Astrocyte (in vitro differentiated cells and primary cell): ENCODE measurements around the gene PJA2. TPM values are rescaled to one million over a fixed set of nuclear protein-coding genes. Genes with fewer than 3 reads are reported as not detected.

Source experiments
- DNase-seq: peaks from one replicate; pipeline ENCODE4 v3.0.0-alpha.2; 2010; ENCODE audit warnings: low read depth
- FAIRE-seq: peaks from 2 replicates; lab custom pipeline; 2011; peaks lifted over from hg19 to GRCh38; lab: Jason Lieb, UNC
- H2AFZ ChIP-seq: 2 replicates; pipeline ENCODE4 v1.6.0; 2012; ENCODE audit warnings: low read depth, low read length, inconsistent platforms
- H3K27ac ChIP-seq: 2 replicates; pipeline ENCODE4 v1.5.1; 2011; ENCODE audit warnings: low read depth, low read length, inconsistent platforms
- H3K27me3 ChIP-seq: 2 replicates; pipeline ENCODE4 v1.6.0; 2011; ENCODE audit warnings: low read length, inconsistent platforms; ENCODE audit not compliant: insufficient read depth
- H3K36me3 ChIP-seq: 2 replicates; pipeline ENCODE4 v1.5.1; 2011; ENCODE audit warnings: low read length, inconsistent platforms; ENCODE audit not compliant: insufficient read depth
- H3K4me1 ChIP-seq: 2 replicates; pipeline ENCODE4 v1.5.1; 2011; ENCODE audit warnings: low read length, inconsistent platforms; ENCODE audit not compliant: insufficient read depth
- H3K4me2 ChIP-seq: 2 replicates; pipeline ENCODE4 v1.6.0; 2012; ENCODE audit warnings: low read length, inconsistent platforms
- H3K4me3 ChIP-seq: 2 replicates; pipeline ENCODE4 v1.5.1; 2011; ENCODE audit warnings: low read depth, mild to moderate bottlenecking, low read length, inconsistent platforms; ENCODE audit not compliant: insufficient read depth
- H3K79me2 ChIP-seq: 2 replicates; pipeline ENCODE4 v1.6.0; 2012; ENCODE audit warnings: mild to moderate bottlenecking, low read length, inconsistent platforms; ENCODE audit not compliant: insufficient read depth
- H3K9ac ChIP-seq: 2 replicates; pipeline ENCODE4 v1.6.0; 2012; ENCODE audit warnings: mild to moderate bottlenecking, low read length, inconsistent platforms
- H3K9me3 ChIP-seq: 2 replicates; pipeline ENCODE4 v1.5.1; 2012; ENCODE audit warnings: low read depth, mild to moderate bottlenecking, low read length, inconsistent platforms; ENCODE audit not compliant: insufficient read depth
- H4K20me1 ChIP-seq: 2 replicates; pipeline ENCODE4 v1.6.0; 2012; ENCODE audit warnings: low read length, inconsistent platforms; ENCODE audit not compliant: insufficient read depth
- H3K27ac Mint-ChIP-seq: one replicate; pipeline ENCODE4 v1.8.0; 2021; ENCODE audit warnings: mild to moderate bottlenecking, mixed read lengths; ENCODE audit not compliant: unreplicated experiment
- H3K27me3 Mint-ChIP-seq: one replicate; pipeline ENCODE4 v1.8.0; 2021; ENCODE audit warnings: low read depth, mixed read lengths; ENCODE audit not compliant: unreplicated experiment
- H3K36me3 Mint-ChIP-seq: one replicate; pipeline ENCODE4 v1.8.0; 2021; ENCODE audit warnings: low read depth, mixed read lengths; ENCODE audit not compliant: unreplicated experiment
- H3K4me1 Mint-ChIP-seq: one replicate; pipeline ENCODE4 v1.8.0; 2021; ENCODE audit warnings: low read depth, mixed read lengths; ENCODE audit not compliant: unreplicated experiment
- H3K4me3 Mint-ChIP-seq: one replicate; pipeline ENCODE4 v1.8.0; 2021; ENCODE audit warnings: mild to moderate bottlenecking, moderate library complexity, mixed read lengths; ENCODE audit not compliant: unreplicated experiment
- H3K9me3 Mint-ChIP-seq: one replicate; pipeline ENCODE4 v1.8.0; 2021; ENCODE audit warnings: mild to moderate bottlenecking, mixed read lengths; ENCODE audit not compliant: unreplicated experiment
- CTCF ChIP-seq: IDR thresholded peaks from 2 replicates; pipeline ENCODE4 v1.5.1; 2011; ENCODE audit warnings: low read depth, mild to moderate bottlenecking, inconsistent platforms, low read length, moderate library complexity; ENCODE audit not compliant: insufficient read depth
- EZH2 ChIP-seq: IDR thresholded peaks from 2 replicates; pipeline ENCODE4 v1.6.1; 2012; ENCODE audit warnings: mild to moderate bottlenecking, low read length, inconsistent platforms; ENCODE audit not compliant: insufficient read depth
- total RNA-seq: library from RNA; stranded (reverse); gene quantifications from 2 replicates; pipeline ENCODE4 v1.2.1, GENCODE V29; 2021

The PJA2 gene
- total RNA-seq, 1 donor from 2014 or later, result 107 TPM

GRCh38 chr5:109408991-109409843 is 557 bp downstream of the PJA2 start:
- H2AFZ ChIP-seq, result peak overlapping the region; percentile 41
- peak overlapping the region; percentile 99 for H3K27ac Mint-ChIP-seq

GRCh38 chr5:109407913-109408312 is 1.9 kb downstream of the PJA2 start:
- Histone ChIP-seq H4K20me1 (peaks cover 61% of the 10 kb centered on the region), H2AFZ (no peak overlapping the region), H3K9ac (peak overlapping the region; percentile 98), H3K4me2 (peak overlapping the region; percentile 91), H3K9me3 (no peaks in the 10 kb centered on the region), H3K27me3 (no peaks in the 10 kb centered on the region), H3K36me3 (no peaks in the 10 kb centered on the region), H3K4me3 (peak overlapping the region; percentile 99), H3K4me1 (peaks cover 26% of the 10 kb centered on the region), H3K27ac (peak overlapping the region; percentile 95), H3K79me2 (peaks cover 67% of the 10 kb centered on the region)
- Mint-ChIP-seq H3K9me3 (no peaks in the 10 kb centered on the region), H3K36me3 (no peaks in the 10 kb centered on the region), H3K27me3 (no peaks in the 10 kb centered on the region), H3K4me1 (peaks cover 24% of the 10 kb centered on the region), H3K4me3 (peak overlapping the region; percentile 99), H3K27ac (peak overlapping the region; percentile 99)
- no peak for TF ChIP-seq EZH2
- no peak for TF ChIP-seq CTCF
- no peak for FAIRE-seq
- no peak for DNase-seq

More at GRCh38 chr5:109408991-109409843, 557 bp downstream of the PJA2 start:
- Mint-ChIP-seq H3K36me3 (peaks cover 1% of the 10 kb centered on the region), H3K9me3 (peaks cover 4% of the 10 kb centered on the region), H3K4me1 (peaks cover 35% of the 10 kb centered on the region), H3K27me3 (no peaks in the 10 kb centered on the region), H3K4me3 (peak overlapping the region; percentile 99)
- Histone ChIP-seq H3K27ac (peak overlapping the region; percentile 95), H3K27me3 (no peaks in the 10 kb centered on the region), H3K4me1 (peaks cover 36% of the 10 kb centered on the region), H4K20me1 (peaks cover 48% of the 10 kb centered on the region), H3K9ac (peak overlapping the region; percentile 98), H3K4me3 (peak overlapping the region; percentile 99), H3K4me2 (peak overlapping the region; percentile 91), H3K36me3 (no peaks in the 10 kb centered on the region), H3K9me3 (no peaks in the 10 kb centered on the region), H3K79me2 (peaks cover 53% of the 10 kb centered on the region)
- TF ChIP-seq EZH2, result no peak
- no peak for TF ChIP-seq CTCF
- no peak for FAIRE-seq
- DNase-seq, result peak; percentile 77

- DNase-seq (no peak), FAIRE-seq (no peak)
- Histone ChIP-seq H3K79me2 (peaks cover 78% of the 10 kb centered on the region), H3K4me2 (peak overlapping the region; percentile 91), H2AFZ (no peak overlapping the region), H3K27ac (no peak overlapping the region), H3K9ac (no peak overlapping the region), H3K4me3 (peak overlapping the region; percentile 99), H3K9me3 (no peaks in the 10 kb centered on the region), H3K27me3 (no peaks in the 10 kb centered on the region), H3K36me3 (no peaks in the 10 kb centered on the region), H3K4me1 (peaks cover 18% of the 10 kb centered on the region), H4K20me1 (peaks cover 73% of the 10 kb centered on the region)
- no peaks in the 10 kb centered on the region for H3K27me3 Mint-ChIP-seq
- peak overlapping the region; percentile 99 for H3K4me3 Mint-ChIP-seq
- peaks cover 27% of the 10 kb centered on the region for H3K4me1 Mint-ChIP-seq
- TF ChIP-seq CTCF (no peak), EZH2 (no peak)
- H3K27ac Mint-ChIP-seq, result no peak overlapping the region
- no peaks in the 10 kb centered on the region for H3K9me3 Mint-ChIP-seq
- H3K36me3 Mint-ChIP-seq, result no peaks in the 10 kb centered on the region
Observed at GRCh38 chr5:109406719-109407118, 3.1 kb downstream of the PJA2 start.
